ENCODE results near the gene CHAC1. TPM values are rescaled to one million over a fixed set of nuclear protein-coding genes. Genes with fewer than 3 reads are reported as not detected.
A peak's percentile ranks its signal among the peaks of the same experiment; 100 is the strongest.

The CHAC1 gene
- total and polyA plus RNA-seq, 2 of the 13 experiments (the other 11 are each of a cell fraction or from before 2014, with no cell fraction given), result 0.44 TPM; not detected in 1

DNA sequence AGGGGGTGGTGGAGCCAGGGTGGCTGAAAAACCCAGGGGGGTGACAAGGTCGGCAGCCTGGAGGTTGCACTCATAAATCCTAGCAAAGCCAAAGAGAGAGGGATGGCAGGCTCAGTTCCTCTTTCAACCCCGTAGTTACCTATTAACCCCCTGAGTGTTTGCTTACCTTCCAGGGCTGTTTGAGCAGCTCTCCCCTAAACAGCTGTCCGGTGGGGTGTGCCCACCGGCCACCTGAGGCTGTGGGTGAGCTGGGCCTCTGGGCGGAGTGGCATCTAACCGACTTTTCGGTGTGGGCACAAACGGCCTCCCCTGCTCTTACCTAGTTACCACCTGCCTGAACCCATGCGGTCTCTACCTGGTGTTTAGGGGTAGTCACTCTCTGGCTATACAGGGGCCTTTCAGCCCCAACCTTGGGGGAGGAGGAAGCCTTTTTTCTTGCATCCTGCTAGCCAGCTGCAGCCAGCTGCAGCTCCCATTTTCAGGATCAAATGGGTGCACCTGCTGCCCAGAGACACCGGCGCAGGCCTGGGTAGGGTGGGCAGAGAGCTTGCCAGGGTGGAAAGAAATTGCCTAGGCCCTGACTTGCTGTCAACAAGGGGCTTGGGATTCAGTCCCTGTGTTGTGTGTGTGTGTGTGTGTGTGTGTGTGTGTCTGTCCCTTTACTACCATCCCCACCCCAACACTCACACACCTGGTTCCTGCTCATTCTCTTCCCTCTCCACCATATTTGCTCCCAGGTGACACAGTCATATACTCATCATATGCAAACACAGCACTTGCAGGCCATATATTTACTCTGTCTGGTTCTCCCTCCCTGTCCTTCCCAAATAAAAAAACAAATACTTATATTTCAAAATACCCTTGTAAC, 20.4 kb upstream of the CHAC1 start (continued):
- TF ChIP-seq, protein P1, sequence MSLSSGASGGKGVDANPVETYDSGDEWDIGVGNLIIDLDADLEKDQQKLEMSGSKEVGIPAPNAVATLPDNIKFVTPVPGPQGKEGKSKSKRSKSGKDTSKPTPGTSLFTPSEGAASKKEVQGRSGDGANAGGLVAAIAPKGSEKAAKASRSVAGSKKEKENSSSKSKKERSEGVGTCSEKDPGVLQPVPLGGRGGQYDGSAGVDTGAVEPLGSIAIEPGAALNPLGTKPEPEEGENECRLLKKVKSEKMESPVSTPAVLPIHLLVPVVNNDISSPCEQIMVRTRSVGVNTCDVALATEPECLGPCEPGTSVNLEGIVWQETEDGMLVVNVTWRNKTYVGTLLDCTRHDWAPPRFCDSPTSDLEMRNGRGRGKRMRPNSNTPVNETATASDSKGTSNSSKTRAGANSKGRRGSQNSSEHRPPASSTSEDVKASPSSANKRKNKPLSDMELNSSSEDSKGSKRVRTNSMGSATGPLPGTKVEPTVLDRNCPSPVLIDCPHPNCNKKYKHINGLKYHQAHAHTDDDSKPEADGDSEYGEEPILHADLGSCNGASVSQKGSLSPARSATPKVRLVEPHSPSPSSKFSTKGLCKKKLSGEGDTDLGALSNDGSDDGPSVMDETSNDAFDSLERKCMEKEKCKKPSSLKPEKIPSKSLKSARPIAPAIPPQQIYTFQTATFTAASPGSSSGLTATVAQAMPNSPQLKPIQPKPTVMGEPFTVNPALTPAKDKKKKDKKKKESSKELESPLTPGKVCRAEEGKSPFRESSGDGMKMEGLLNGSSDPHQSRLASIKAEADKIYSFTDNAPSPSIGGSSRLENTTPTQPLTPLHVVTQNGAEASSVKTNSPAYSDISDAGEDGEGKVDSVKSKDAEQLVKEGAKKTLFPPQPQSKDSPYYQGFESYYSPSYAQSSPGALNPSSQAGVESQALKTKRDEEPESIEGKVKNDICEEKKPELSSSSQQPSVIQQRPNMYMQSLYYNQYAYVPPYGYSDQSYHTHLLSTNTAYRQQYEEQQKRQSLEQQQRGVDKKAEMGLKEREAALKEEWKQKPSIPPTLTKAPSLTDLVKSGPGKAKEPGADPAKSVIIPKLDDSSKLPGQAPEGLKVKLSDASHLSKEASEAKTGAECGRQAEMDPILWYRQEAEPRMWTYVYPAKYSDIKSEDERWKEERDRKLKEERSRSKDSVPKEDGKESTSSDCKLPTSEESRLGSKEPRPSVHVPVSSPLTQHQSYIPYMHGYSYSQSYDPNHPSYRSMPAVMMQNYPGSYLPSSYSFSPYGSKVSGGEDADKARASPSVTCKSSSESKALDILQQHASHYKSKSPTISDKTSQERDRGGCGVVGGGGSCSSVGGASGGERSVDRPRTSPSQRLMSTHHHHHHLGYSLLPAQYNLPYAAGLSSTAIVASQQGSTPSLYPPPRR (CRISPR knock-in tag; IDR thresholded peaks at IDR 0.05; ENCODE audit: borderline replicate concordance), result peak; percentile 44; the same call in 1 of the 2 replicates
- TF ChIP-seq GFI1 (CRISPR knock-in tag; IDR thresholded peaks at IDR 0.05; ENCODE audit: borderline replicate concordance) (peak; percentile 27; the same call in 1 of the 2 replicates), SMC3 (IDR thresholded peaks at IDR 0.05; ENCODE audit: low read length) (no peak), KDM5A (IDR thresholded peaks at IDR 0.05; ENCODE audit: borderline replicate concordance, low read length) (no peak), NAIF1 (CRISPR knock-in tag; IDR thresholded peaks at IDR 0.05; ENCODE audit: borderline replicate concordance) (no peak), RFX3 (CRISPR knock-in tag; IDR thresholded peaks at IDR 0.05) (no peak), HDAC1 (CRISPR knock-in tag; IDR thresholded peaks at IDR 0.05) (peak; percentile 42; the same call in 1 of the 2 replicates), PITX1 (CRISPR knock-in tag; IDR thresholded peaks at IDR 0.05) (peak; percentile 75), SAP130 (CRISPR knock-in tag; IDR thresholded peaks at IDR 0.05; ENCODE audit: low read depth) (peak; percentile 76), MEF2D (CRISPR knock-in tag; IDR thresholded peaks at IDR 0.05) (no peak), AHR (CRISPR knock-in tag; IDR thresholded peaks at IDR 0.05) (no peak), ETV5 (CRISPR knock-in tag; IDR thresholded peaks at IDR 0.05; ENCODE audit: borderline replicate concordance) (no peak), ZNF550 (CRISPR knock-in tag; IDR thresholded peaks at IDR 0.05; ENCODE audit: borderline replicate concordance) (no peak), POLR2AphosphoS5 (IDR thresholded peaks at IDR 0.05; ENCODE audit: low read depth, low read length) (no peak)
- TF ChIP-seq, protein P2, sequence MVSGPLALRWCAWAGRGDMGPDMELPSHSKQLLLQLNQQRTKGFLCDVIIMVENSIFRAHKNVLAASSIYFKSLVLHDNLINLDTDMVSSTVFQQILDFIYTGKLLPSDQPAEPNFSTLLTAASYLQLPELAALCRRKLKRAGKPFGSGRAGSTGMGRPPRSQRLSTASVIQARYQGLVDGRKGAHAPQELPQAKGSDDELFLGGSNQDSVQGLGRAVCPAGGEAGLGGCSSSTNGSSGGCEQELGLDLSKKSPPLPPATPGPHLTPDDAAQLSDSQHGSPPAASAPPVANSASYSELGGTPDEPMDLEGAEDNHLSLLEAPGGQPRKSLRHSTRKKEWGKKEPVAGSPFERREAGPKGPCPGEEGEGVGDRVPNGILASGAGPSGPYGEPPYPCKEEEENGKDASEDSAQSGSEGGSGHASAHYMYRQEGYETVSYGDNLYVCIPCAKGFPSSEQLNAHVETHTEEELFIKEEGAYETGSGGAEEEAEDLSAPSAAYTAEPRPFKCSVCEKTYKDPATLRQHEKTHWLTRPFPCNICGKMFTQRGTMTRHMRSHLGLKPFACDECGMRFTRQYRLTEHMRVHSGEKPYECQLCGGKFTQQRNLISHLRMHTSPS (CRISPR knock-in tag; IDR thresholded peaks at IDR 0.05; ENCODE audit: low read depth), result peak; percentile 82
- TF ChIP-seq, protein P3, sequence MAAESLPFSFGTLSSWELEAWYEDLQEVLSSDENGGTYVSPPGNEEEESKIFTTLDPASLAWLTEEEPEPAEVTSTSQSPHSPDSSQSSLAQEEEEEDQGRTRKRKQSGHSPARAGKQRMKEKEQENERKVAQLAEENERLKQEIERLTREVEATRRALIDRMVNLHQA (CRISPR knock-in tag; IDR thresholded peaks at IDR 0.05), result no peak
- TF ChIP-seq, protein P4, sequence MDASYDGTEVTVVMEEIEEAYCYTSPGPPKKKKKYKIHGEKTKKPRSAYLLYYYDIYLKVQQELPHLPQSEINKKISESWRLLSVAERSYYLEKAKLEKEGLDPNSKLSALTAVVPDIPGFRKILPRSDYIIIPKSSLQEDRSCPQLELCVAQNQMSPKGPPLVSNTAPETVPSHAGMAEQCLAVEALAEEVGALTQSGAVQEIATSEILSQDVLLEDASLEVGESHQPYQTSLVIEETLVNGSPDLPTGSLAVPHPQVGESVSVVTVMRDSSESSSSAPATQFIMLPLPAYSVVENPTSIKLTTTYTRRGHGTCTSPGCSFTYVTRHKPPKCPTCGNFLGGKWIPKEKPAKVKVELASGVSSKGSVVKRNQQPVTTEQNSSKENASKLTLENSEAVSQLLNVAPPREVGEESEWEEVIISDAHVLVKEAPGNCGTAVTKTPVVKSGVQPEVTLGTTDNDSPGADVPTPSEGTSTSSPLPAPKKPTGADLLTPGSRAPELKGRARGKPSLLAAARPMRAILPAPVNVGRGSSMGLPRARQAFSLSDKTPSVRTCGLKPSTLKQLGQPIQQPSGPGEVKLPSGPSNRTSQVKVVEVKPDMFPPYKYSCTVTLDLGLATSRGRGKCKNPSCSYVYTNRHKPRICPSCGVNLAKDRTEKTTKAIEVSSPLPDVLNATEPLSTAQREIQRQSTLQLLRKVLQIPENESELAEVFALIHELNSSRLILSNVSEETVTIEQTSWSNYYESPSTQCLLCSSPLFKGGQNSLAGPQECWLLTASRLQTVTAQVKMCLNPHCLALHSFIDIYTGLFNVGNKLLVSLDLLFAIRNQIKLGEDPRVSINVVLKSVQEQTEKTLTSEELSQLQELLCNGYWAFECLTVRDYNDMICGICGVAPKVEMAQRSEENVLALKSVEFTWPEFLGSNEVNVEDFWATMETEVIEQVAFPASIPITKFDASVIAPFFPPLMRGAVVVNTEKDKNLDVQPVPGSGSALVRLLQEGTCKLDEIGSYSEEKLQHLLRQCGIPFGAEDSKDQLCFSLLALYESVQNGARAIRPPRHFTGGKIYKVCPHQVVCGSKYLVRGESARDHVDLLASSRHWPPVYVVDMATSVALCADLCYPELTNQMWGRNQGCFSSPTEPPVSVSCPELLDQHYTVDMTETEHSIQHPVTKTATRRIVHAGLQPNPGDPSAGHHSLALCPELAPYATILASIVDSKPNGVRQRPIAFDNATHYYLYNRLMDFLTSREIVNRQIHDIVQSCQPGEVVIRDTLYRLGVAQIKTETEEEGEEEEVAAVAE (CRISPR knock-in tag; IDR thresholded peaks at IDR 0.05; ENCODE audit: borderline replicate concordance), result no peak
